HEK293 (cell line): Measurements from ENCODE around the gene IFNLR1.

Source experiments
- CTCF ChIA-PET: fragments of 350-600 bp; formaldehyde crosslinking; extraction: SDS; loops from one replicate; lab custom pipeline; 2021; ENCODE audit warnings: antibody characterized with exemption; lab: Yijun Ruan, JAX
- POLR2A ChIA-PET: fragments of 300-600 bp; formaldehyde crosslinking; extraction: SDS; loops from one replicate; lab custom pipeline; 2020; ENCODE audit warnings: antibody characterized with exemption, inconsistent platforms; lab: Yijun Ruan, JAX
- H3K27ac ChIP-seq: fragments of 200-500 bp; sonication (Bioruptor generic); 2 replicates; pipeline ENCODE4 v1.5.1; 2014; ENCODE audit warnings: low read depth, low read length, control low read depth, inconsistent platforms; ENCODE audit errors: extremely low read depth
- H3K36me3 ChIP-seq, 2 experiments: fragments of 200-500 bp in 1 of 2; sonication (Bioruptor generic) in 1 of 2; 1 replicate in 1 of 2; 2 replicates in 1 of 2; pipeline ENCODE4 v1.5.1; 2014 to 2017; ENCODE audit warnings: inconsistent platforms in 2 of 2, low read length in 2 of 2; ENCODE audit not compliant: control insufficient read depth in 2 of 2, insufficient read depth in 1 of 2
- H3K4me1 ChIP-seq: fragments of 200-500 bp; sonication (Bioruptor generic); 2 replicates; pipeline ENCODE4 v1.5.1; 2014; ENCODE audit warnings: mild to moderate bottlenecking, low read length, inconsistent platforms; ENCODE audit not compliant: control insufficient read depth, insufficient read depth
- H3K4me3 ChIP-seq: 2 replicates; pipeline ENCODE4 v1.5.1; 2011; ENCODE audit warnings: low read depth, mild to moderate bottlenecking, control low read depth, low read length, moderate library complexity
- H3K9me3 ChIP-seq: fragments of 200-500 bp; sonication (Bioruptor generic); 2 replicates; pipeline ENCODE4 v1.5.1; 2014; ENCODE audit warnings: low read depth, low read length, inconsistent platforms; ENCODE audit not compliant: control insufficient read depth, insufficient read depth
- EGR2 ChIP-seq: fragments of 450-650 bp; formaldehyde crosslinking; IDR thresholded peaks from 2 replicates; pipeline ENCODE4 v1.5.1; 2016; ENCODE audit warnings: low read depth, missing biosample characterization, missing genetic modification characterization
- MZF1 ChIP-seq: fragments of 450-650 bp; formaldehyde crosslinking; IDR thresholded peaks from 2 replicates; pipeline ENCODE4 v1.5.1; 2017; ENCODE audit warnings: missing biosample characterization, missing genetic modification characterization, borderline replicate concordance
- SALL2 ChIP-seq: fragments of 450-650 bp; formaldehyde crosslinking; IDR thresholded peaks from 2 replicates; pipeline ENCODE4 v1.5.0; 2017; ENCODE audit warnings: missing biosample characterization, mild to moderate bottlenecking, missing genetic modification characterization, borderline replicate concordance
- SETDB1 ChIP-seq: IDR thresholded peaks from one replicate; pipeline ENCODE4 v1.6.1; 2017; ENCODE audit warnings: mild to moderate bottlenecking, low read length, moderate library complexity, mixed read lengths; ENCODE audit not compliant: insufficient read length
- ZFHX2 ChIP-seq: fragments of 450-650 bp; formaldehyde crosslinking; conservative IDR thresholded peaks from 2 replicates; pipeline ENCODE4 v1.5.1; 2016; ENCODE audit warnings: missing biosample characterization, missing genetic modification characterization
- ZNF211 ChIP-seq: fragments of 450-650 bp; formaldehyde crosslinking; IDR thresholded peaks from 2 replicates; pipeline ENCODE4 v1.5.1; 2016; ENCODE audit warnings: low read depth, missing biosample characterization, missing genetic modification characterization
- ZNF48 ChIP-seq: fragments of 450-650 bp; formaldehyde crosslinking; IDR thresholded peaks from 2 replicates; pipeline ENCODE4 v1.5.1; 2016; ENCODE audit warnings: missing biosample characterization, missing genetic modification characterization
- ZNF610 ChIP-seq: fragments of 450-650 bp; formaldehyde crosslinking; IDR thresholded peaks from 2 replicates; pipeline ENCODE4 v1.5.1; 2016; ENCODE audit warnings: missing biosample characterization, missing genetic modification characterization, borderline replicate concordance
- ZNF776 ChIP-seq: fragments of 450-650 bp; formaldehyde crosslinking; IDR thresholded peaks from 2 replicates; pipeline ENCODE4 v1.5.0; 2017; ENCODE audit warnings: missing biosample characterization, missing genetic modification characterization, borderline replicate concordance
- ZSCAN16 ChIP-seq: fragments of 450-650 bp; formaldehyde crosslinking; IDR thresholded peaks from 2 replicates; pipeline ENCODE4 v1.5.1; 2016; ENCODE audit warnings: missing biosample characterization, missing genetic modification characterization
- TF ChIP-seq, protein P1 (sequence below): fragments of 450-650 bp; formaldehyde crosslinking; IDR thresholded peaks from 2 replicates; pipeline ENCODE4 v1.5.1; 2016; ENCODE audit warnings: missing biosample characterization, missing genetic modification characterization
- TF ChIP-seq, protein P2 (sequence below): fragments of 450-650 bp; formaldehyde crosslinking; IDR thresholded peaks from 2 replicates; pipeline ENCODE4 v1.5.1; 2016; ENCODE audit warnings: missing biosample characterization, missing genetic modification characterization
- TF ChIP-seq, protein P3 (sequence below): fragments of 450-650 bp; formaldehyde crosslinking; IDR thresholded peaks from 2 replicates; pipeline ENCODE4 v1.5.1; 2017; ENCODE audit warnings: missing biosample characterization, missing genetic modification characterization
- TF ChIP-seq, protein P4 (sequence below): fragments of 450-650 bp; formaldehyde crosslinking; IDR thresholded peaks from 2 replicates; pipeline ENCODE4 v1.5.1; 2016; ENCODE audit warnings: missing biosample characterization, missing genetic modification characterization, low read depth
- TF ChIP-seq, protein P5 (sequence below): fragments of 450-650 bp; formaldehyde crosslinking; IDR thresholded peaks from 2 replicates; pipeline ENCODE4 v1.5.1; 2017; ENCODE audit warnings: missing biosample characterization, missing genetic modification characterization

IFNLR1 gene

DNA sequence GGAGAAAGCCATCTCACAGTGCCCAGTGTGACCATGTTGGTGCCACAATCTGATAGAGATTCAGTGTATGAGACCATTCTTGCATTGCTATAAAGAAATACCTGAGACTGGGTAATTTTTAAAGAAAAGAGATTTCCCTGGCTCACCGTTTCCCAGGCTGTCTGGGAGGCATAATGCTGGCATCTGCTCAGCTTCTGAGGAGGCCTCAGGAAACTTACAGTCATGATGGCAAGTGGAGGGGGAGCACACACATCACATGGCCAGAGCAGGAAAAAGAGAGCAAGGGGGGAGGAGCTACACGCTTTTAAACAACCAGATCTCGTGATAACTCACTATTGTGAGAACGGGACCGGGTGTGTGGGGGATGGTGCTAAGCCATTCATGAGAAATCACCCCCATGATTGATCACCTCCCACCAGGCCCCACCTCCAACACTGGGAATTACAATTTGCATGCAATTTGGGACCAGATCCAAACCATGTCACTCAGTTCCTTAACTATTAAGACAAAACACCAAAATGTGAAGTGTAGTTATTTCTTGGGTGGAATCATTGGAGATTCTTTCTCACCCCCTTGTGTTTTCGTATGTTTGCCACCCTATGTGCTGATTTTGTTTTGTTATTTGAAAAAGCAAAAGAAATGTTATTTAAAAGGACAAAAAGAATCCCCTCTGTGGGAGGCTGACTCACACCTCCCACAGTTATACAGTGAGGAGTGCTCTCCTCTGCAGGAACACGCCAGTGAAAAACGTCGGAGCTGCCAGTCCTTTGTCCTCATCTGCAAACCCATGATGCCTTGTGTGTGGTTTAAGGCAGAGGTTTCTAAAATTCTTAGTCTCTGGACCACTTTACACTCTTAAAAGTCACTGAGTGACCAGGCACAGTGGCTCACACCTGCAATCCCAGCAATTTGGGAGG lies 46.9 kb upstream of the IFNLR1 start:
- H3K4me1 ChIP-seq: no peaks in the 10 kb centered on the region
- H3K9me3 ChIP-seq: no peaks in the 10 kb centered on the region
- ChIA-PET POLR2A (interaction anchor here (0.7 kb wide), 1 partner anchor 112 kb away, joined by 4 read pairs; no protein-coding TSS in a partner anchor), CTCF (interaction anchor here (0.6 to 1.5 kb wide), 2 partner anchors 16 to 157 kb away, joined by 4 to 11 read pairs; no protein-coding TSS in a partner anchor)
- no peak overlapping the region for H3K4me3 ChIP-seq
- H3K27ac ChIP-seq: no peak overlapping the region
- TF ChIP-seq SETDB1: peak; percentile 56
- TF ChIP-seq ZFHX2 (tag by site-specific recombination): peak; percentile 65
- no peak for TF ChIP-seq ZNF610
- peak; percentile 70 for TF ChIP-seq EGR2
- TF ChIP-seq, protein P1, sequence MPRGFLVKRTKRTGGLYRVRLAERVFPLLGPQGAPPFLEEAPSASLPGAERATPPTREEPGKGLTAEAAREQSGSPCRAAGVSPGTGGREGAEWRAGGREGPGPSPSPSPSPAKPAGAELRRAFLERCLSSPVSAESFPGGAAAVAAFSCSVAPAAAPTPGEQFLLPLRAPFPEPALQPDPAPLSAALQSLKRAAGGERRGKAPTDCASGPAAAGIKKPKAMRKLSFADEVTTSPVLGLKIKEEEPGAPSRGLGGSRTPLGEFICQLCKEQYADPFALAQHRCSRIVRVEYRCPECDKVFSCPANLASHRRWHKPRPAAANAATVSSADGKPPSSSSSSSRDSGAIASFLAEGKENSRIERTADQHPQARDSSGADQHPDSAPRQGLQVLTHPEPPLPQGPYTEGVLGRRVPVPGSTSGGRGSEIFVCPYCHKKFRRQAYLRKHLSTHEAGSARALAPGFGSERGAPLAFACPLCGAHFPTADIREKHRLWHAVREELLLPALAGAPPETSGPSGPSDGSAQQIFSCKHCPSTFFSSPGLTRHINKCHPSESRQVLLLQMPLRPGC (tag by site-specific recombination): no peak
- 0 out of 2 replicates have a peak, but pooled peaks have one; percentile 72 for TF ChIP-seq ZNF776 (tag by site-specific recombination)
- H3K36me3 ChIP-seq: no peaks in the 10 kb centered on the region

DNA sequence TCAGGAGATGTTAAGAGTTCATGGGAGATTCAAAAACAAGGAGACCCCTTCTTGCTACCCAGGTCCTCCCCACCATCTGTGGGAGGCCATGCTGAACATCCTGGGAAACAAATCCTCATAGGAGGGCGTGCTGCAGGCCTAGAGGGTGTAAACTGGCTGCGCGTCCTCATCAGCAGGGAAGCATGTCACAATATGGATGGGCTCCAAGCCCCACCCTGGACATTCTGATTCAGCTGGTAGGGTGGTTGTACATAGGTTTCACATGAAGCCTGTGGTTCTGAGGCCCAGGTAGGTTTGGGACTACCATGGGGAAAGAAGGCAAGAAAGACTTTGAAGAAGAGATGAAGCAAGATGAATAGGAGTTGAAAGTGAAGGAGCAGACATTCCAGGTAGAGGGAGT lies 44.6 kb upstream of the IFNLR1 start:
- no peaks in the 10 kb centered on the region for H3K4me1 ChIP-seq
- POLR2A ChIA-PET: no interaction called here
- CTCF ChIA-PET: no interaction called here

More for the DNA sequence above, 44.6 kb upstream of the IFNLR1 start:
- H3K9me3 ChIP-seq: no peaks in the 10 kb centered on the region
- TF ChIP-seq, protein P2, sequence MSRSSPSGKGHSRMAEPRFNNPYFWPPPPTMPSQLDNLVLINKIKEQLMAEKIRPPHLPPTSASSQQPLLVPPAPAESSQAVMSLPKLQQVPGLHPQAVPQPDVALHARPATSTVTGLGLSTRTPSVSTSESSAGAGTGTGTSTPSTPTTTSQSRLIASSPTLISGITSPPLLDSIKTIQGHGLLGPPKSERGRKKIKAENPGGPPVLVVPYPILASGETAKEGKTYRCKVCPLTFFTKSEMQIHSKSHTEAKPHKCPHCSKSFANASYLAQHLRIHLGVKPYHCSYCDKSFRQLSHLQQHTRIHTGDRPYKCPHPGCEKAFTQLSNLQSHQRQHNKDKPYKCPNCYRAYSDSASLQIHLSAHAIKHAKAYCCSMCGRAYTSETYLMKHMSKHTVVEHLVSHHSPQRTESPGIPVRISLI (tag by site-specific recombination): no peak
- TF ChIP-seq ZNF211 (tag by site-specific recombination): no peak
- TF ChIP-seq ZNF48: no peak
- TF ChIP-seq SALL2 (tag by site-specific recombination): no peak
- TF ChIP-seq, protein P3, sequence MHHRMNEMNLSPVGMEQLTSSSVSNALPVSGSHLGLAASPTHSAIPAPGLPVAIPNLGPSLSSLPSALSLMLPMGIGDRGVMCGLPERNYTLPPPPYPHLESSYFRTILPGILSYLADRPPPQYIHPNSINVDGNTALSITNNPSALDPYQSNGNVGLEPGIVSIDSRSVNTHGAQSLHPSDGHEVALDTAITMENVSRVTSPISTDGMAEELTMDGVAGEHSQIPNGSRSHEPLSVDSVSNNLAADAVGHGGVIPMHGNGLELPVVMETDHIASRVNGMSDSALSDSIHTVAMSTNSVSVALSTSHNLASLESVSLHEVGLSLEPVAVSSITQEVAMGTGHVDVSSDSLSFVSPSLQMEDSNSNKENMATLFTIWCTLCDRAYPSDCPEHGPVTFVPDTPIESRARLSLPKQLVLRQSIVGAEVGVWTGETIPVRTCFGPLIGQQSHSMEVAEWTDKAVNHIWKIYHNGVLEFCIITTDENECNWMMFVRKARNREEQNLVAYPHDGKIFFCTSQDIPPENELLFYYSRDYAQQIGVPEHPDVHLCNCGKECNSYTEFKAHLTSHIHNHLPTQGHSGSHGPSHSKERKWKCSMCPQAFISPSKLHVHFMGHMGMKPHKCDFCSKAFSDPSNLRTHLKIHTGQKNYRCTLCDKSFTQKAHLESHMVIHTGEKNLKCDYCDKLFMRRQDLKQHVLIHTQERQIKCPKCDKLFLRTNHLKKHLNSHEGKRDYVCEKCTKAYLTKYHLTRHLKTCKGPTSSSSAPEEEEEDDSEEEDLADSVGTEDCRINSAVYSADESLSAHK: no peak
- TF ChIP-seq, protein P4, sequence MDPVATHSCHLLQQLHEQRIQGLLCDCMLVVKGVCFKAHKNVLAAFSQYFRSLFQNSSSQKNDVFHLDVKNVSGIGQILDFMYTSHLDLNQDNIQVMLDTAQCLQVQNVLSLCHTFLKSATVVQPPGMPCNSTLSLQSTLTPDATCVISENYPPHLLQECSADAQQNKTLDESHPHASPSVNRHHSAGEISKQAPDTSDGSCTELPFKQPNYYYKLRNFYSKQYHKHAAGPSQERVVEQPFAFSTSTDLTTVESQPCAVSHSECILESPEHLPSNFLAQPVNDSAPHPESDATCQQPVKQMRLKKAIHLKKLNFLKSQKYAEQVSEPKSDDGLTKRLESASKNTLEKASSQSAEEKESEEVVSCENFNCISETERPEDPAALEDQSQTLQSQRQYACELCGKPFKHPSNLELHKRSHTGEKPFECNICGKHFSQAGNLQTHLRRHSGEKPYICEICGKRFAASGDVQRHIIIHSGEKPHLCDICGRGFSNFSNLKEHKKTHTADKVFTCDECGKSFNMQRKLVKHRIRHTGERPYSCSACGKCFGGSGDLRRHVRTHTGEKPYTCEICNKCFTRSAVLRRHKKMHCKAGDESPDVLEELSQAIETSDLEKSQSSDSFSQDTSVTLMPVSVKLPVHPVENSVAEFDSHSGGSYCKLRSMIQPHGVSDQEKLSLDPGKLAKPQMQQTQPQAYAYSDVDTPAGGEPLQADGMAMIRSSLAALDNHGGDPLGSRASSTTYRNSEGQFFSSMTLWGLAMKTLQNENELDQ (tag by site-specific recombination): no peak
- TF ChIP-seq, protein P5, sequence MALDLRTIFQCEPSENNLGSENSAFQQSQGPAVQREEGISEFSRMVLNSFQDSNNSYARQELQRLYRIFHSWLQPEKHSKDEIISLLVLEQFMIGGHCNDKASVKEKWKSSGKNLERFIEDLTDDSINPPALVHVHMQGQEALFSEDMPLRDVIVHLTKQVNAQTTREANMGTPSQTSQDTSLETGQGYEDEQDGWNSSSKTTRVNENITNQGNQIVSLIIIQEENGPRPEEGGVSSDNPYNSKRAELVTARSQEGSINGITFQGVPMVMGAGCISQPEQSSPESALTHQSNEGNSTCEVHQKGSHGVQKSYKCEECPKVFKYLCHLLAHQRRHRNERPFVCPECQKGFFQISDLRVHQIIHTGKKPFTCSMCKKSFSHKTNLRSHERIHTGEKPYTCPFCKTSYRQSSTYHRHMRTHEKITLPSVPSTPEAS (tag by site-specific recombination): no peak
- TF ChIP-seq ZSCAN16 (tag by site-specific recombination): no peak
- TF ChIP-seq MZF1 (tag by site-specific recombination): no peak
- no peak overlapping the region for H3K27ac ChIP-seq
- no peak overlapping the region for H3K4me3 ChIP-seq
- no peaks in the 10 kb centered on the region for H3K36me3 ChIP-seq
